22Rv1 (cell line): Measurements from ENCODE around the gene DNASE1L2.

Source experiments
- CTCF ChIP-seq: fragments of 450-650 bp; IDR thresholded peaks from 2 replicates; pipeline ENCODE4 v1.5.1; 2017; ENCODE audit warnings: mild to moderate bottlenecking
- ZFX ChIP-seq: fragments of 450-650 bp; IDR thresholded peaks from 2 replicates; pipeline ENCODE4 v1.6.1; 2017; ENCODE audit warnings: antibody characterized with exemption, borderline replicate concordance

- TF ChIP-seq CTCF (no peak), ZFX (no peak)
These were observed 49.5 kb downstream of the DNASE1L2 start for GRCh38 chr16:2285731-2286191.
